NCI-H187 treated with DMSO at 0.1 percent for 48 hours (cell line): ENCODE measurements around the gene THRAP3.

Experiments
- DNase-seq: peaks from one replicate; lab custom pipeline; 2025; lab: John Stamatoyannopoulos, UW

Gene THRAP3

DNA sequence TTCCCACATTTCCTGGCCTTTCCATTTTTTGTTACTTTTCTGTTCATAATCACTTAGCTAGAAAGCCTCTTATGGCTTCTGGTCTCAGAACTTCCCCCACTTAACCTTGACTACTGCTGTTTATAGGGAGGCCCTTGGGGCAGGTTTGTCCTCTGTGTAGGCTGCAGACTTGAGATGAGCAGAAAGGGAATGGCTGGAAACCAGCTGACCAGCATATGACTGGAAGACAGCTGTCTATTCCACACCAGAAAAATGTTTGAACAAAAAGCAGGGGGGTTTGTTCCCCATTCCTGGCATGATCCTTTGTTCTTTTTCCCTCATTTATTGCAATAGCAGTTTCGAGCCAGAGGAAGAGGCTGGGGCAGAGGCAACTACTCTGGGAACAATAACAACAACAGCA lies 77.0 kb downstream of the THRAP3 start:
- DNase-seq = no peak

- no peak for DNase-seq
Measured at GRCh38 chr1:36303244-36303643, 79.0 kb downstream of the THRAP3 start.

GRCh38 chr1:36303650-36304360 lies 79.6 kb downstream of the THRAP3 start:
- DNase-seq = no peak

DNA sequence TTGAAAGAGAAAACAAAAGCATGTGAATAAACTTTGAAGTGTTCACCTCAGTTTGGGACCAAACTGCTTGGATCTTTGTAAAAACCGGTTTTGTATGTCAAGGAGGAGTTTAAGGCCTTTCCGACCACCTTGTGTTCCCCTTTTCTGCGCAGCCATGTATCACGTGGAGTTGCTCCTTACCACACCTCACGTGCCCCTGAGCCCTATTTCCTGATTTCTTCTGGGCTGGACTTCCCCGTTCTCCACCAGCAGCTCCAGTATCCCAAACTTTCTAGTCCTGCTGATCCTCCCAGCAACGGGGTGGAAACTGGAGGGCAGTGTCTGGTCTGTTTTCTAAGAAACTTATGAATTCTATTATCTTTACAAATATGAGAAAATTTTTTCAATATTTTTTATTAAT lies 80.3 kb downstream of the THRAP3 start:
- no peak for DNase-seq

- no peak for DNase-seq
Measured at GRCh38 chr1:36304970-36305914, 81.0 kb downstream of the THRAP3 start.

- DNase-seq = no peak
Measured at GRCh38 chr1:36305915-36306209, 81.6 kb downstream of the THRAP3 start.

GRCh38 chr1:36306210-36306901 lies 82.1 kb downstream of the THRAP3 start, which contains the start of gene SH3D21:
Gene SH3D21, plus strand, starts transcription at chr1:36306368. Its CDS starts 53 bp downstream, at chr1:36306421.
- no peak for DNase-seq

DNA sequence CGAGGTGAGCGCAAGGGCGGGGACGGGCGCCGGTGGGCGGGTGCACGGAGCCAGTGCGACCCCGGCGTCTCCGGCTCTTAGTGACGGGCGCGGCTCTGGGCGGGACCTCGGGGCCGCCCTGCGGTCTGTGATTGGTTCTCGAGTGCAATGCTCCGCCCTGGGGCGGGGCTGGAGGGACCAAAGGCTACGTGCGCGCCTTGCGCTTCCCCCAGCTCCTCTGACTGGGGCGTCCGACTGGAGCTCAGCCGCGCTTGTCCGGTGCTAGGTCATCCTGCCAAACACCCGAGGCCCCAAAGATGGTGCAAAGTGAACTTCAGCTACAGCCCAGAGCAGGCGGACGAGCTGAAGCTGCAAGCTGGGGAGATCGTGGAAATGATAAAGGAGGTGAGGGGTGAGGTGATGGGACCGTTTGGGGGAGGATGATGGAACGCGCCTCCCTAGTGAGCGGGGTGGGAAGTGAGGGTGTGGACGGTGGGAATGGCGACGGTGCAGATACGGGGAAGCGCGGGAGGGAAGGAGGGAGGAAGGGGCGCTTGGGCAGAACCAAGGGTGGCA lies 82.7 kb downstream of the THRAP3 start:
- DNase-seq = peak; percentile 47

- DNase-seq = no peak
Measured at GRCh38 chr1:36307601-36308330, 83.5 kb downstream of the THRAP3 start.

DNA sequence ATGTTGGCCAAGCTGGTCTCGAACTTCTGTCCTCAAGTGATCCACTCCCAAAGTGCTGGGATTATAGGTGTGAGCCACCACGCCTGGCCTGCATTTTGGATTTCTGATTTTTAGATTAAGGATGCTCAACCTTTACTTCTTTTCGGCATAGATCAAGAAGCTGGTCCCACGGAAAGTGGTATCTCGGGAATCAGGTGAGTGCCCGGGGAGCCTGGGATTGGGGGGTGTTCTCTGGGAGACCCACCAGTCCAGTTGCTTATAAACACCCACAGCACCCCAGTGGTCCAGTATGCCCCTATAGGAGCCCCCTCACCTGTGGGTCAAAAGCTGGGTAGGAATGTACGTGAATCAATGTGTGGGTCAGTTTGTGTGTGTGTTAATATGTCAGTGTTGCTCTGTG lies 85.2 kb downstream of the THRAP3 start:
- DNase-seq = no peak

DNA sequence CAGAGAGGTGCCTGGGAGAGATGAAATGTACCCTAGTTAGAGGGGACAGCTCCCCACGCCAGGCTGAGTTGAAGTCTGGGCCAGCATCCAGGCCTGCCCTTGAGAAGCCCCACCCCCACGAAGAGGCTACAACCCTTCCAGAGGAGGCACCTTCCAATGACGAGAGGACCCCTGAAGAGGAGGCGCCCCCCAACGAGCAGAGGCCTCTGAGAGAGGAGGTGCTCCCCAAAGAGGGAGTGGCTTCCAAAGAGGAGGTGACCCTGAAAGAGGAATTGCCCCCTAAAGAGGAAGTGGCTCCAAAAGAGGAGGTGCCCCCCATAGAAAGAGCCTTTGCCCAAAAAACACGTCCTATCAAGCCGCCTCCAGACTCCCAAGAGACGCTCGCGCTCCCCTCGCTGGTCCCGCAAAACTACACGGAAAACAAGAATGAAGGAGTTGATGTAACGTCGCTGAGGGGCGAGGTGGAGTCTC lies 96.1 kb downstream of the THRAP3 start:
- no peak for DNase-seq

DNA sequence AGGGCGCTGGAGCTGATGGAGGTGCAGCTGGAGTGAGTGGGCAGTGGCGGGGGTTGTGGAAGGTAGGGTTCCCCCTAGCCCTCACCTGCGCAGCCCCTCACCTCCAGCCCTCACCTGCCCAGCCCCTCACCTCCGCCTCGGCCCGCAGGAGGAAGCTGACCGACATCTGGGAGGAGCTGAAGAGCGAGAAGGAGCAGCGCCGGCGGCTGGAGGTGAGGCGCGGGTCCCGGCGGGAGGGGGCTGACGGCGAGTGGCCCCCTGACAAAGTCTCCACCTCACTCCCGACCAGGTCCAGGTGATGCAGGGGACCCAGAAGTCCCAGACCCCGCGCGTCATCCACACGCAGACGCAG lies 96.5 kb downstream of the THRAP3 start:
- DNase-seq = no peak

GRCh38 chr1:36321119-36321951 lies 97.1 kb downstream of the THRAP3 start:
- DNase-seq = no peak

DNA sequence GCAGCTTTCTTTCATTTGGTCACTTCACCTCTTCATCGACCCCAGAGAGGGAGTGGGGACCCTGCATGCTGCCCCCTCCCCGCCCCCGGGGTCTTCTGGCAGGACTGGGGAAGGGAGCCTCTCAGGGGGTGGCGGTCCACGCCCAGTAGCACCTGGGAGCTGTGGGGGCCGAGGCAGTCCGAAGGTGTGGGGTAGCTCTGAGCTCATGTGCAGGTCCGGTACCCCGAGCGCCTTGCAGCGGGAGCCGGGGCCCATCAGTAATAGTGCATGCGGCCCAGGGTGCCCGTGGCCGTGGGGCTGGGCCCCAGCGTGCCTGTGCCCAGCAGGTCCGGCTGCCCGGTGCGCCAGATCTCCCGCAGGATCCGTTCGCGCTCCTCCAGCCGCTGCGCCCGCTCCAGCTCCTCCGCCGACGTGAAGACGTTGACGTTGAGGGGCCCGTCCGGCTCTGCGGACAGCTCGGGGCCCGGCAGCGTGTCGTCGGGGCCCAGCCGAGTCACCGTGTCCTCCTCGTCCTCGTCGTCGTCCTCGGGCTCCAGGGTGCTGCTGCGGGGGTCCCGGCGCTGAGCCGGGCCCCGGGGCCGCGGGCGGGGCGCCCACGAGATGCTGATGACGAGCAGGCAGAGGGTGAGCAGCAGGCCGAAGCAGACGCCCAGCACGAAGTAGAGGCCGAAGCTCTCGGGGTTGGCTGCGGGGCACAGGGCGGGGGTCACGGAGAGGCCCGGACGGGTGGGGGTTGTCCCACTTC lies 98.0 kb downstream of the THRAP3 start:
- no peak for DNase-seq

- no peak for DNase-seq
Measured at GRCh38 chr1:36322786-36323635, 98.8 kb downstream of the THRAP3 start.

DNA sequence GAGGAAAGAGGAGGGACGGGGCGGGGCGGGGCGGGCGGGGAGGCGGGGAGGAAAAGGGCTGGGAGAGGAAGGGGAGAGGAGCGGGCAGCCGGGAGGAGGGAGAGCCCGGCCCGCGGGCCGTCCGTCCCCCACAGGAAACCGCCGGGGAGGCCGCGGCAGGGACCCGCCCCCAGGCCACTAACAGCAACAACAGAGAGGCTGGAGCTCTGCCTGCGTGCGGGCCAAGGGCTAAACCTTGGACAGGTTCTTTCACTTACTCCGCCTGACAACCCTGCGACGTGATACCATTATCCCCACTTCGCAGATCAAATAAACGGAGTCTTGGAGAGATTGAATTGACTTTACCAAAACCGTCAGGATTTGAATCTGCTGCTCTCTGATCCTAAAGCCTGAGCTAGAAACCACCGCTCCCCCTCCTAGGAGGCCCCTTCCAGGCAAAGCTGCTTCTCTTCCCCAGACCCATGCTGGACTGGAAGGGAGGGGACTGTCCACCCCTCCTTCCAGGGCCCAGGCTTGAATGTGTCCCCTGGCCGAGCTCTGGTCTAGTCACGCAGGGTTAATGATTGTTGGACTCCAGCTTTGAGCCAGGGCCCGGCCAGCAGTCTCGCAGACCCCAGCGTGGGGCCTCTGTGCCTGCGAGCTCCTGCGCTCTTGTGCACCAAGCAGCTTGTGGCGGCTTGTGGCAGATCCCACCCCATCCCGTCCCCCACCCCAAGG lies 99.6 kb downstream of the THRAP3 start, which contains the start of gene EVA1B:
TSS of gene EVA1B (minus strand) at position 10 of the 717 bp plus-strand sequence. CDS start 608 bp downstream, outside the sequence.
- DNase-seq = no peak

DNA sequence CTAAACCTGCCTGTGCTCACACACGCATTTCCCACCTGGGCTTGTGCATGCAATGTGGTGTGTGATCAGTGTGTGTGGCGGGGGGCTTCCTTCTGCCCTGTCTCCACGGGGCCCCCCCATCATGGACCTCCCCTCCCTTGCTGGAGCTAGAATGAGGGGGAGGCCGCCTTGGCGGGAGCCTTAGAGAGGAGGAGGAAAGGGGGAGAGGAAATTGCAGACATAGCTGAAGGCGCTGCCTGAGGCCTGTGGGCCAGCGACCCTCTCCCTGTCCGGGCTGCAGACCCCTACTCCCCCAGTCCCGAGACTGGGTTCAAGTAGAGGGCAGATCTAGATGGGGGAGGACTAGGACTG lies 100.1 kb downstream of the THRAP3 start:
- no peak for DNase-seq

GRCh38 chr1:36326499-36326898 lies 102.3 kb downstream of the THRAP3 start:
- no peak for DNase-seq
